K562 (cell line): ENCODE results near the gene CCDC15. TPM values are rescaled to one million over a fixed set of nuclear protein-coding genes. Genes with fewer than 3 reads are reported as not detected.

Experiments used
- ATAC-seq: fragments of 200-7000 bp; cut with Tn5 transposase; 3 replicates; pipeline ENCODE4 v1.9.1; 2020; ENCODE audit warnings: moderate library complexity
- BruUV-seq: library from RNA; stranded (reverse); fragments of 400-500 nt; replicated peaks from 2 replicates; lab custom pipeline; 2021; lab: Mats Ljungman, UMichigan
- CTCF ChIA-PET: fragments of 300-600 bp; formaldehyde crosslinking; extraction: SDS; loops from one replicate; lab custom pipeline; 2021; ENCODE audit warnings: low intra/inter-chr PET ratio; lab: Yijun Ruan, JAX
- POLR2A ChIA-PET: fragments of 300-600, 350-650 bp; sonication (Branson Sonifier 250); formaldehyde crosslinking; extraction: SDS; loops from one replicate; lab custom pipeline; 2021; ENCODE audit warnings: antibody characterized with exemption, inconsistent platforms; lab: Yijun Ruan, JAX
- DNase-seq, 4 experiments: peaks; one replicate each; pipeline versions ENCODE4 v3.0.0 to v3.0.0-alpha.2; 2011 to 2018; ENCODE audit warnings: low spot score in 3 of 4, mixed read lengths in 3 of 4; ENCODE audit errors: extremely low read depth in 1 of 4
- FAIRE-seq: peaks from 2 replicates; lab custom pipeline; 2011; peaks lifted over from hg19 to GRCh38; lab: Jason Lieb, UNC
- H2AFZ ChIP-seq: 2 replicates; pipeline ENCODE4 v1.6.0; 2011; ENCODE audit warnings: low read depth, low read length, control low read depth, inconsistent platforms
- H3K27ac ChIP-seq: fragments of 200-600 bp; 3 replicates; pipeline ENCODE4 v1.8.0; 2011; ENCODE audit warnings: low read depth, mild to moderate bottlenecking, control low read depth, inconsistent platforms, low read length, moderate library complexity, mixed read lengths; ENCODE audit errors: extremely low read depth
- H3K27me3 ChIP-seq, 2 experiments: fragments of 300-600 bp in 1 of 2; 2 replicates in 1 of 2; 3 replicates in 1 of 2; pipeline versions ENCODE4 v1.6.0 to v1.8.0; 2011; ENCODE audit warnings: inconsistent platforms in 2 of 2, low read length in 2 of 2, mild to moderate bottlenecking in 1 of 2, mixed read lengths in 1 of 2, moderate library complexity in 1 of 2; ENCODE audit not compliant: control insufficient read depth in 2 of 2, insufficient read depth in 2 of 2
- H3K36me3 ChIP-seq: fragments of 300-600 bp; 3 replicates; pipeline ENCODE4 v1.8.0; 2011; ENCODE audit warnings: mild to moderate bottlenecking, low read length, inconsistent platforms; ENCODE audit not compliant: control insufficient read depth, insufficient read depth
- H3K4me1 ChIP-seq, 2 experiments: fragments of 200-600 bp in 1 of 2; replicated peaks in 1 of 2; 2 replicates in 1 of 2; 3 replicates in 1 of 2; pipeline versions ENCODE4 v1.5.1 to v1.8.0; 2011; ENCODE audit warnings: inconsistent platforms in 2 of 2, low read length in 2 of 2, mild to moderate bottlenecking in 1 of 2, mixed read lengths in 1 of 2, moderate library complexity in 1 of 2; ENCODE audit not compliant: control insufficient read depth in 2 of 2, insufficient read depth in 2 of 2
- H3K4me2 ChIP-seq: 2 replicates; pipeline ENCODE4 v1.6.1; 2011; ENCODE audit warnings: low read length, control low read depth, inconsistent platforms, mixed read lengths; ENCODE audit not compliant: insufficient read depth
- H3K4me3 ChIP-seq: fragments of 200-600 bp; sonication (generic), shearing (Covaris generic); 2 replicates; pipeline ENCODE4 v1.5.1; 2016; ENCODE audit warnings: control low read depth, inconsistent platforms
- H3K79me2 ChIP-seq: fragments of 200-600 bp; 3 replicates; pipeline ENCODE4 v1.8.0; 2011; ENCODE audit warnings: low read length, inconsistent platforms; ENCODE audit not compliant: control insufficient read depth, insufficient read depth
- H3K9ac ChIP-seq, 2 experiments: 2 replicates each; pipeline versions ENCODE4 v1.6.0 to v1.6.1; 2011; ENCODE audit warnings: low read depth in 2 of 2, low read length in 2 of 2, control low read depth in 1 of 2, inconsistent platforms in 1 of 2, mild to moderate bottlenecking in 1 of 2, mixed read lengths in 1 of 2; ENCODE audit not compliant: insufficient read depth in 1 of 2
- H3K9me1 ChIP-seq: one replicate; pipeline ENCODE4 v1.6.0; 2011; ENCODE audit warnings: inconsistent platforms, mild to moderate bottlenecking, low read length, moderate library complexity; ENCODE audit not compliant: control insufficient read depth, insufficient read depth
- H3K9me3 ChIP-seq: replicated peaks from 2 replicates; pipeline ENCODE4 v1.5.1; 2011; ENCODE audit warnings: low read depth, low read length, inconsistent platforms; ENCODE audit not compliant: control insufficient read depth, insufficient read depth
- H4K20me1 ChIP-seq: replicated peaks from 2 replicates; pipeline ENCODE4 v1.6.1; 2011; ENCODE audit warnings: low read length, inconsistent platforms, mixed read lengths; ENCODE audit not compliant: control insufficient read depth, insufficient read depth
- BCL6 ChIP-seq: fragments of 250-450 bp; sonication (Bioruptor Pico); IDR thresholded peaks from 2 replicates; pipeline ENCODE4 v1.4.0; 2020
- E2F3 ChIP-seq: fragments of 250-450 bp; sonication (Bioruptor Pico); IDR thresholded peaks from 2 replicates; pipeline ENCODE4 v1.4.0; 2020; ENCODE audit warnings: mild to moderate bottlenecking
- EHMT2 ChIP-seq: fragments of 450-650 bp; IDR thresholded peaks from 2 replicates; pipeline ENCODE4 v1.6.1; 2018; ENCODE audit warnings: antibody characterized with exemption
- HNRNPH1 ChIP-seq: fragments of 200-400 bp; formaldehyde crosslinking; optimal IDR thresholded peaks from 2 replicates; pipeline ENCODE3; 2017; ENCODE audit warnings: low read depth, mild to moderate bottlenecking, low read length, moderate library complexity
- IRF1 ChIP-seq: sonication (generic); formaldehyde crosslinking; IDR thresholded peaks from 2 replicates; pipeline ENCODE4 v1.8.0; 2022; ENCODE audit warnings: missing genetic modification reagents, mild to moderate bottlenecking, borderline replicate concordance
- JUNB ChIP-seq: fragments of 450-650 bp; formaldehyde crosslinking; conservative IDR thresholded peaks from 2 replicates; pipeline ENCODE4 v1.4.0; 2020; ENCODE audit warnings: mild to moderate bottlenecking
- NCOA6 ChIP-seq: fragments of 450-650 bp; IDR thresholded peaks from 2 replicates; pipeline ENCODE4 v1.6.1; 2017; ENCODE audit warnings: mild to moderate bottlenecking
- PHB ChIP-seq: fragments of 250-450 bp; sonication (Bioruptor Pico); IDR thresholded peaks from 2 replicates; pipeline ENCODE4 v1.5.0; 2021
- RAD51 ChIP-seq: fragments of 450-650 bp; IDR thresholded peaks from 2 replicates; pipeline ENCODE4 v1.7.1; 2016; ENCODE audit warnings: low read depth, mild to moderate bottlenecking, borderline replicate concordance
- SIN3A ChIP-seq, 2 experiments: fragments of 150-350 bp in 1 of 2; IDR thresholded peaks; 2 replicates each; pipeline ENCODE4 v1.6.1; 2011 to 2016; ENCODE audit warnings: borderline replicate concordance in 2 of 2, low read depth in 2 of 2, low read length in 2 of 2, mild to moderate bottlenecking in 2 of 2, moderate library complexity in 2 of 2; ENCODE audit not compliant: control insufficient read depth in 1 of 2
- SLC30A9 ChIP-seq: fragments of 250-450 bp; sonication (Bioruptor Pico); IDR thresholded peaks from 2 replicates; pipeline ENCODE4 v1.8.0; 2022; ENCODE audit warnings: mild to moderate bottlenecking, moderate library complexity
- SMAD4 ChIP-seq: fragments of 250-450 bp; sonication (Bioruptor Pico); conservative IDR thresholded peaks from 2 replicates; pipeline ENCODE4 v1.8.0; 2021; ENCODE audit warnings: inconsistent platforms, mild to moderate bottlenecking, moderate library complexity
- SRSF9 ChIP-seq: fragments of 200-400 bp; formaldehyde crosslinking; IDR thresholded peaks from 2 replicates; pipeline ENCODE4 v1.6.1; 2017; ENCODE audit warnings: low read depth, low read length, borderline replicate concordance
- STAT5B ChIP-seq: fragments of 250-450 bp; sonication (Bioruptor Pico); IDR thresholded peaks from 2 replicates; pipeline ENCODE4 v1.8.0; 2021; ENCODE audit warnings: mild to moderate bottlenecking, inconsistent platforms
- TCF3 ChIP-seq: sonication (generic); formaldehyde crosslinking; IDR thresholded peaks from 2 replicates; pipeline ENCODE4 v1.4.0; 2020; ENCODE audit warnings: mild to moderate bottlenecking, missing genetic modification reagents
- TFAM ChIP-seq: fragments of 250-450 bp; sonication (Bioruptor Pico); conservative IDR thresholded peaks from 2 replicates; pipeline ENCODE4 v1.5.0; 2021; ENCODE audit warnings: mild to moderate bottlenecking, moderate library complexity
- TSC22D4 ChIP-seq: fragments of 450-650 bp; IDR thresholded peaks from 2 replicates; pipeline ENCODE4 v1.6.1; 2016; ENCODE audit warnings: missing genetic modification characterization, missing biosample characterization, control low read depth
- ZFP36 ChIP-seq: fragments of 150-350 bp; IDR thresholded peaks from 2 replicates; pipeline ENCODE4 v1.6.1; 2018; ENCODE audit warnings: low read length, low read depth; ENCODE audit not compliant: partially characterized antibody
- ZNF165 ChIP-seq: fragments of 250-450 bp; sonication (Bioruptor Pico); IDR thresholded peaks from 2 replicates; pipeline ENCODE4 v1.4.0; 2020; ENCODE audit warnings: borderline replicate concordance
- ZNF184 ChIP-seq: sonication (generic); formaldehyde crosslinking; IDR thresholded peaks from 2 replicates; pipeline ENCODE4 v1.5.0; 2020; ENCODE audit warnings: missing genetic modification reagents
- ZNF274 ChIP-seq: IDR thresholded peaks from 2 replicates; pipeline ENCODE4 v1.6.1; 2011; ENCODE audit warnings: low read depth, mild to moderate bottlenecking, low read length, moderate library complexity, borderline replicate concordance
- ZNF561 ChIP-seq: fragments of 450-650 bp; formaldehyde crosslinking; conservative IDR thresholded peaks from 2 replicates; pipeline ENCODE4 v1.4.0; 2020; ENCODE audit warnings: mild to moderate bottlenecking, moderate library complexity
- ZNF57 ChIP-seq: fragments of 450-650 bp; formaldehyde crosslinking; IDR thresholded peaks from 2 replicates; pipeline ENCODE4 v1.4.0; 2020; ENCODE audit warnings: mild to moderate bottlenecking, moderate library complexity
- ZNF76 ChIP-seq: fragments of 250-450 bp; sonication (Bioruptor Pico); IDR thresholded peaks from 2 replicates; pipeline ENCODE4 v1.4.0; 2020; ENCODE audit warnings: mild to moderate bottlenecking, moderate library complexity, borderline replicate concordance
- ZZZ3 ChIP-seq: fragments of 450-650 bp; IDR thresholded peaks from 2 replicates; pipeline ENCODE4 v1.6.1; 2016; ENCODE audit warnings: antibody characterized with exemption, mild to moderate bottlenecking, moderate library complexity
- WGBS: fragments of 100-300 bp; shearing (Covaris generic); methylation state at CpG from one replicate; pipeline ENCODE4 v1.1.6; 2016; ENCODE audit warnings: low coverage, mixed read lengths; ENCODE audit not compliant: insufficient coverage; ENCODE audit errors: missing lambda C conversion rate; 5-methylcytosine and 5-hydroxymethylcytosine counted together
- in situ Hi-C: fragments of 300-500 bp; cut with MboI; formaldehyde crosslinking; loops from 4 replicates; pipeline ENCODE4 v1.15.0; 2018; ENCODE audit warnings: inconsistent platforms, mixed read lengths
- intact Hi-C: fragments of 100-400 bp; cut with micrococcal nuclease; formaldehyde crosslinking; loops from 2 replicates; pipeline ENCODE4 v1.14.2; 2022
- polyA plus RNA-seq, 8 experiments: library from polyadenylated mRNA; depleted of rRNA in 4 of 8; stranded (reverse) in 5 of 8; unstranded in 3 of 8; fragments of >200 nt; fragmentation: Nextera tagmentation in 2 of 8; fragmentation: Illumina TruSeq in 1 of 8; extraction: Ambion mirVana in 2 of 8; extraction: Trizol in 1 of 8; gene quantifications; 2 replicates each; pipeline versions ENCODE4 v1.2.1 to v1.2.3, GENCODE V29; 2011 to 2014; ENCODE audit warnings: inconsistent platforms in 1 of 8, missing spikeins in 1 of 8
- total RNA-seq, 7 experiments: library from RNA; depleted of rRNA in 6 of 7; stranded (reverse); fragments of >200 nt in 6 of 7; fragmentation: Illumina TruSeq in 2 of 7; extraction: Trizol in 2 of 7; gene quantifications; 2 replicates each; pipeline versions ENCODE4 v1.2.1 to v1.2.3, GENCODE V29; 2011 to 2021; ENCODE audit warnings: low replicate concordance in 1 of 7

The CCDC15 gene
- total and polyA plus RNA-seq, 9 of the 15 experiments (the other 6 are each of a cell fraction or from before 2014, with no cell fraction given) = 1.9 to 9.2 (median 3.9) TPM

- H3K27ac ChIP-seq = peak overlapping the region; percentile 62
- intact Hi-C loops (loop anchor here (1.0 kb wide), 1 partner anchor 112 kb away; no protein-coding TSS in a partner anchor), in situ Hi-C loops (no loop called here)
- no peaks in the 10 kb centered on the region for H3K36me3 ChIP-seq
- peak; percentile 92 for FAIRE-seq
- H3K79me2 ChIP-seq = no peaks in the 10 kb centered on the region
- H3K4me1 ChIP-seq = peaks cover 56 to 63% of the 10 kb centered on the region in 2 experiments
- H4K20me1 ChIP-seq = no peaks in the 10 kb centered on the region
- peaks cover 5% of the 10 kb centered on the region for H3K9me1 ChIP-seq
- ATAC-seq = peak; percentile 70
- DNase-seq = peak; percentile 79 to 83 (median 82)
- no peaks in the 10 kb centered on the region for H3K9me3 ChIP-seq
- BruUV-seq = no TSS peak
- peak overlapping the region; percentile 39 to 64; a peak in 2 of 4 replicates for H3K9ac ChIP-seq
- no peak overlapping the region for H3K4me3 ChIP-seq
- WGBS = 2% methylated on average over 9 of the region's 11 CpGs
- ChIA-PET CTCF (interaction anchor here (0.7 to 0.8 kb wide), 2 partner anchors 113 to 279 kb away, joined by 3 read pairs; no protein-coding TSS in a partner anchor), POLR2A (interaction anchor here (0.8 to 1.0 kb wide), 2 partner anchors 8 to 9 kb away, joined by 4 to 5 read pairs; no protein-coding TSS in a partner anchor)
- no peaks in the 10 kb centered on the region for H3K27me3 ChIP-seq
- H3K4me2 ChIP-seq = peak overlapping the region; percentile 64
- H2AFZ ChIP-seq = peak overlapping the region; percentile 88
- TF ChIP-seq PHB (CRISPR knock-in tag) (no peak), ZNF76 (CRISPR knock-in tag) (no peak), JUNB (no peak), HNRNPH1 (no peak), EHMT2 (no peak), ZNF184 (CRISPR knock-in tag) (no peak), E2F3 (CRISPR knock-in tag) (no peak), BCL6 (CRISPR knock-in tag) (no peak), STAT5B (CRISPR knock-in tag) (no peak), ZNF57 (CRISPR knock-in tag) (no peak), ZZZ3 (no peak), IRF1 (CRISPR knock-in tag) (no peak), ZNF165 (no peak), TFAM (CRISPR knock-in tag) (no peak), RAD51 (no peak), TSC22D4 (tag) (no peak), SMAD4 (CRISPR knock-in tag) (peak; percentile 62), ZNF274 (no peak), SLC30A9 (CRISPR knock-in tag) (no peak), NCOA6 (no peak), SIN3A (IDR thresholded peaks at IDR 0.05; ENCODE audit: borderline replicate concordance in 2 of 2, control insufficient read depth in 1 of 2, low read depth in 2 of 2, low read length in 2 of 2) (no peak), ZNF561 (no peak), ZFP36 (no peak), TCF3 (CRISPR knock-in tag) (peak; percentile 93), SRSF9 (no peak)
Measured at GRCh38 chr11:125074511-125075241, 120.7 kb downstream of the CCDC15 start.
